ENCODE results near the gene SLC25A11.

SLC25A11 gene

GRCh38 chr17:4891411-4892410 lies 48.1 kb downstream of the SLC25A11 start:
- TF ChIP-seq CTCF (IDR thresholded peaks at IDR 0.05; ENCODE audit: control insufficient read depth, insufficient read depth, low read depth, low read length, missing control alignments), result no peak
- DNase-seq (ENCODE audit: low read depth), result no peak
- H3K4me3 ChIP-seq (ENCODE audit: control insufficient read depth, low read depth, low read length), result no peak overlapping the region

- no peak for TF ChIP-seq CTCF (IDR thresholded peaks at IDR 0.05; ENCODE audit: control insufficient read depth, insufficient read depth, low read depth, low read length, missing control alignments)
- H3K4me3 ChIP-seq (ENCODE audit: control insufficient read depth, low read depth, low read length), result no peak overlapping the region
- no peak for DNase-seq (ENCODE audit: low read depth)
Measured at GRCh38 chr17:4887581-4887980, 52.3 kb downstream of the SLC25A11 start.
